GM10266 (cell line): ENCODE data around the gene HSPA8.

Experiments
- DNase-seq: peaks from one replicate; pipeline ENCODE4 v3.0.0; 2012; ENCODE audit errors: extremely low spot score
- TF ChIP-seq, protein P1 (sequence below): IDR thresholded peaks from 2 replicates; pipeline ENCODE4 v1.5.1; 2012; ENCODE audit warnings: mild to moderate bottlenecking, low read depth; ENCODE audit not compliant: control insufficient read depth, insufficient read depth; ENCODE audit errors: missing control alignments

HSPA8 gene

GRCh38 chr11:123084454-123084853, 22.5 kb upstream of the HSPA8 start:
- TF ChIP-seq, protein P1, sequence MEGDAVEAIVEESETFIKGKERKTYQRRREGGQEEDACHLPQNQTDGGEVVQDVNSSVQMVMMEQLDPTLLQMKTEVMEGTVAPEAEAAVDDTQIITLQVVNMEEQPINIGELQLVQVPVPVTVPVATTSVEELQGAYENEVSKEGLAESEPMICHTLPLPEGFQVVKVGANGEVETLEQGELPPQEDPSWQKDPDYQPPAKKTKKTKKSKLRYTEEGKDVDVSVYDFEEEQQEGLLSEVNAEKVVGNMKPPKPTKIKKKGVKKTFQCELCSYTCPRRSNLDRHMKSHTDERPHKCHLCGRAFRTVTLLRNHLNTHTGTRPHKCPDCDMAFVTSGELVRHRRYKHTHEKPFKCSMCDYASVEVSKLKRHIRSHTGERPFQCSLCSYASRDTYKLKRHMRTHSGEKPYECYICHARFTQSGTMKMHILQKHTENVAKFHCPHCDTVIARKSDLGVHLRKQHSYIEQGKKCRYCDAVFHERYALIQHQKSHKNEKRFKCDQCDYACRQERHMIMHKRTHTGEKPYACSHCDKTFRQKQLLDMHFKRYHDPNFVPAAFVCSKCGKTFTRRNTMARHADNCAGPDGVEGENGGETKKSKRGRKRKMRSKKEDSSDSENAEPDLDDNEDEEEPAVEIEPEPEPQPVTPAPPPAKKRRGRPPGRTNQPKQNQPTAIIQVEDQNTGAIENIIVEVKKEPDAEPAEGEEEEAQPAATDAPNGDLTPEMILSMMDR, result no peak
- DNase-seq, result no peak

DNA sequence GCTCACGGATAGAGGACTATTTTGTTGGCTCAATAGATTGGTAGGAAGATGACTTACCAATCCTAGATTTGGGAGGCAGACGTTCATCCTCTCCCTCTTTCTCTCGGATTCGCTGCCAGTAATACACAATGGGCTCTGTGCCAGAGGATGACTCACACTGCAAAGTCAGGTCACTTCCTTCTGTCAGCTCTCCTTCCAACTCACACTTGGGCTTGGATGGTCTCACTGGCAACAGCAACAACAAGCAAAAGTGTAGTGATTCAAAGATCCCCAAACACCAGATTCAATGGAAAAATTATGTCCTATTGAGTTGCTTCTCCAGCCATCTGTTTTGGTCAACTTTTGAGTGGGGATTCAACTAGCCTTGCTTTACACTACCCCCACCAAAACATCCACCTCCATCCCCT, 21.7 kb upstream of the HSPA8 start:
- no peak for DNase-seq
- TF ChIP-seq, protein P1, result no peak

DNA sequence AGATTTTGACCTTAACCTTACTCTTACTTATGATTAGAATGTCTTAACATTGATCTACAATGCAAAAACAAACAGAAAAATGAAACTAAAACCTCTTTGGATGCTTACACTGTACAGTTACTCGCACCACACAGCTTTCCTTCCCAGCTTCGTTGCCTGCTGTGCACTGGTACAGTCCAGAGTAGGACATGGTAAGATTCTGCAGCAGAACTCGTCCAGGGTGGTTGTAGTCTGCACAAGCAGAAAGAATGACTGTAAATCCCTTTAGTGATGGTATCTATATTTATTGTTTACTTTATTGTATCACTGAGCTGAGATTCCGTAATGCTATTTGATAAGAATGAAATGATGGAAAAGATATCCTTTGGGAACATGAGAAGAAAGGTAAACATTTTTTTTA, 21.0 kb upstream of the HSPA8 start:
- TF ChIP-seq, protein P1, result no peak
- no peak for DNase-seq

- TF ChIP-seq, protein P1, result no peak
- no peak for DNase-seq
These were observed 18.1 kb upstream of the HSPA8 start for GRCh38 chr11:123080015-123080414.

DNA sequence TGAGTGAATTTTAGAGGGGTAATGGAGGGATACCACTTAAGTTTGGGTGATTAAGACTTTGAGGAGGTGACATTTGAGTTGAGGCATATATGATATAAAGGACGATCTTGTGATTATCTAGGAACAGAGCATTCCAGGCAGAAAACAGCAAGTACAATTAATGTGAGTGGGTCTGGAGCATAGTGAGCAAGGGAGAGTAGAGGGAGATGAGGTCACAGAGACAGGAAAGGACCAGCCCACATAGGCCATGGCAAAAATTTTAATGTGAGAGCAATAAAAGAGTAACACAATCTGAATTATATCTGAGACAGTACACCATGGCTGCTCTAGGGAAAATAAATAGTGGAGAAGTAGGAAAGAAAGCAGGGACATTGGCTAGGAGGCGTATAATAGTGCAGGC, 14.5 kb upstream of the HSPA8 start:
- TF ChIP-seq, protein P1, result no peak
- DNase-seq, result no peak

DNA sequence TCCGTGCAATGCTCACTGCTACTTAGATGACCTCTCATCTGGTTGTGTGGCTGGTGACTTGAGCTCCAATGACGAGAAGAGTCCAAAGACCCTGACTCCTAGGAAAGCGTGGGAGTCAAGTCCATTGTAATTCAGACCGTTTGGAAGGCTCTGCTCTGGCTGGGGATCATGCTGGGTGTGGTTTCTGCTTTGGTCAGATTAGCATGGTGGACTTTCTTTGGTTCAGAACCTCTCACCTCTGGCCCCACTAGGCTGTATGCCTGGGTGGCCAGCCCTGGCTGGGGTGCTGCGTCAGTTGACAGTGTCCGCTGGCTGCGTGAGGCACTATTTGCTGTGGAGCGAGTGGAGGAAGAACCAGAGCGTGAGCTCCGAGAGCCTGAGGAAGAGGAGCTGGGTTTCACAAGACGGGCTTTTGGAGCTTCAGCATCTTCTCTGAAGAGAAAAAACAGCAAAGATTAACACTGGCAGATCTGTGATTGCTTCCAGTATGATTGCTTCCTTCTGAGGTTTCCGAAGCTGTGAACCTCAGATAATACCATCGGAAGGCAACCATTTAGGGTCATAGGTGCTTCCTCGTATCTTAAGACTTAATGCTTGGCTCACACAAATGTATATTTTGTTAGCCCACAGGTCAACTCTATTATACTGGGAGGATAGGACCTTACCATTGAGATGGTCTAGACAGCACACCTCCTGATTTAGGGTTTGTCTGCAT, 11.6 kb upstream of the HSPA8 start:
- TF ChIP-seq, protein P1, result no peak
- DNase-seq, result no peak

- TF ChIP-seq, protein P1, result no peak
- no peak for DNase-seq
These were observed 10.8 kb upstream of the HSPA8 start for GRCh38 chr11:123072762-123073161.
